Vagina (tissue), 2 donors: Measurements from ENCODE around the gene MVD. TPM values are rescaled to one million over a fixed set of nuclear protein-coding genes. Genes with fewer than 3 reads are reported as not detected.

Source experiments
- DNase-seq, 2 donors: peaks; one replicate each; pipeline ENCODE4 v3.0.0-alpha.2; 2017; ENCODE audit errors: extremely low spot score in 2 of 2
- H3K27ac ChIP-seq: fragments of 200-600 bp; sonication (generic); one replicate; pipeline ENCODE4 v1.5.1; 2019
- H3K27me3 ChIP-seq: fragments of 200-600 bp; sonication (generic); one replicate; pipeline ENCODE4 v1.5.1; 2019
- H3K36me3 ChIP-seq, 2 donors: fragments of 200-600 bp; sonication (generic); one replicate each; pipeline ENCODE4 v1.5.1; 2017 to 2019
- H3K4me1 ChIP-seq: fragments of 200-600 bp; sonication (generic); one replicate; pipeline ENCODE4 v1.5.1; 2019
- H3K4me3 ChIP-seq, 2 donors: fragments of 200-600 bp; sonication (generic); 1 replicate in 1 of 2; 2 replicates in 1 of 2; pipeline ENCODE4 v1.5.1; 2016 to 2019
- H3K9me3 ChIP-seq: fragments of 200-600 bp; sonication (generic); one replicate; pipeline ENCODE4 v1.5.1; 2019
- CTCF ChIP-seq, 3 experiments: fragments of 450-650 bp in 2 of 3; fragments of 200-600 bp in 1 of 3; sonication (generic) in 1 of 3; IDR thresholded peaks; one replicate each; pipeline ENCODE4 v1.5.1; 2017 to 2019; ENCODE audit warnings: antibody characterized with exemption in 3 of 3, mild to moderate bottlenecking in 2 of 3, moderate library complexity in 2 of 3
- POLR2A ChIP-seq, 2 donors: fragments of 450-650 bp; IDR thresholded peaks; one replicate each; pipeline ENCODE4 v1.6.1; 2017; ENCODE audit warnings: antibody characterized with exemption in 2 of 2, mild to moderate bottlenecking in 2 of 2, moderate library complexity in 2 of 2
- POLR2AphosphoS5 ChIP-seq, 2 donors: sonication (generic); formaldehyde crosslinking; IDR thresholded peaks; one replicate each; pipeline ENCODE4 v1.9.0; 2017; ENCODE audit warnings: antibody characterized with exemption in 2 of 2, mild to moderate bottlenecking in 2 of 2, low read depth in 1 of 2; ENCODE audit not compliant: insufficient read depth in 1 of 2
- intact Hi-C: fragments of 100-400 bp; cut with DNase I; formaldehyde crosslinking; loops from one replicate; pipeline ENCODE4 v1.15.1; 2023
- total RNA-seq: library from RNA; depleted of rRNA; stranded (reverse); fragments of >200 nt; gene quantifications from one replicate; pipeline ENCODE4 v1.2.3, GENCODE V29; 2016

The MVD gene
- total RNA-seq, 1 donor from 2014 or later = 33.1 TPM

GRCh38 chr16:88645941-88646340, 16.9 kb downstream of the MVD start:
- H3K9me3 ChIP-seq = no peaks in the 10 kb centered on the region
- peaks cover 18% of the 10 kb centered on the region for H3K4me1 ChIP-seq
- TF ChIP-seq POLR2A (IDR thresholded peaks at IDR 0.05) (no peak), POLR2AphosphoS5 (IDR thresholded peaks at IDR 0.05; ENCODE audit: insufficient read depth in 1 of 2, low read depth in 1 of 2) (no peak), CTCF (IDR thresholded peaks at IDR 0.05) (no peak)
- H3K4me3 ChIP-seq = no peak overlapping the region
- intact Hi-C loops = no loop called here
- H3K36me3 ChIP-seq = no peaks in the 10 kb centered on the region
- H3K27me3 ChIP-seq = no peaks in the 10 kb centered on the region
- no peak for DNase-seq
- no peak overlapping the region for H3K27ac ChIP-seq

GRCh38 chr16:88645455-88645854, 17.4 kb downstream of the MVD start:
- no peaks in the 10 kb centered on the region for H3K27me3 ChIP-seq
- no peak overlapping the region for H3K27ac ChIP-seq
- no peak for TF ChIP-seq POLR2A (IDR thresholded peaks at IDR 0.05)
- TF ChIP-seq CTCF (IDR thresholded peaks at IDR 0.05) = no peak
- TF ChIP-seq POLR2AphosphoS5 (IDR thresholded peaks at IDR 0.05; ENCODE audit: insufficient read depth in 1 of 2, low read depth in 1 of 2) = no peak
- H3K4me3 ChIP-seq = no peak overlapping the region
- no peak for DNase-seq
- intact Hi-C loops = no loop called here
- H3K36me3 ChIP-seq = no peaks in the 10 kb centered on the region
- peaks cover 14% of the 10 kb centered on the region for H3K4me1 ChIP-seq
- no peaks in the 10 kb centered on the region for H3K9me3 ChIP-seq

DNA sequence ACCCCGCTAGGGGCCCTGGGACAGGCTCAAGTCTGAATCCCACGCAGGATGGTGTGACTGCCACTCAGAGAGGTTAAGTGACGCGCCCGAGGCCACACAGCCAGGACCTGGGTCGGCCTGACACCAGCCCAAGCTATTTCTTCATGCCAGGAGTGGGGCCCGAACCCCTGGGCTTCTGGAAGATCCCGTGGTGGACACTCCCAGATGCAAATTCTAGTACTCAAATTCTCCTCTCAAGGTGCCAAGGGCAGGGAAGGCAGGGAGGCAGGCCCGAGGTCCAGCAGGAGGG, 19.3 kb downstream of the MVD start:
- H3K27me3 ChIP-seq = peaks cover 7% of the 10 kb centered on the region
- H3K36me3 ChIP-seq = no peaks in the 10 kb centered on the region
- no peak overlapping the region for H3K4me3 ChIP-seq
- TF ChIP-seq CTCF (IDR thresholded peaks at IDR 0.05) (no peak), POLR2AphosphoS5 (IDR thresholded peaks at IDR 0.05; ENCODE audit: insufficient read depth in 1 of 2, low read depth in 1 of 2) (no peak), POLR2A (IDR thresholded peaks at IDR 0.05) (no peak)
- no peak overlapping the region for H3K27ac ChIP-seq
- H3K4me1 ChIP-seq = no peaks in the 10 kb centered on the region
- no peaks in the 10 kb centered on the region for H3K9me3 ChIP-seq
- intact Hi-C loops = no loop called here
- no peak for DNase-seq

DNA sequence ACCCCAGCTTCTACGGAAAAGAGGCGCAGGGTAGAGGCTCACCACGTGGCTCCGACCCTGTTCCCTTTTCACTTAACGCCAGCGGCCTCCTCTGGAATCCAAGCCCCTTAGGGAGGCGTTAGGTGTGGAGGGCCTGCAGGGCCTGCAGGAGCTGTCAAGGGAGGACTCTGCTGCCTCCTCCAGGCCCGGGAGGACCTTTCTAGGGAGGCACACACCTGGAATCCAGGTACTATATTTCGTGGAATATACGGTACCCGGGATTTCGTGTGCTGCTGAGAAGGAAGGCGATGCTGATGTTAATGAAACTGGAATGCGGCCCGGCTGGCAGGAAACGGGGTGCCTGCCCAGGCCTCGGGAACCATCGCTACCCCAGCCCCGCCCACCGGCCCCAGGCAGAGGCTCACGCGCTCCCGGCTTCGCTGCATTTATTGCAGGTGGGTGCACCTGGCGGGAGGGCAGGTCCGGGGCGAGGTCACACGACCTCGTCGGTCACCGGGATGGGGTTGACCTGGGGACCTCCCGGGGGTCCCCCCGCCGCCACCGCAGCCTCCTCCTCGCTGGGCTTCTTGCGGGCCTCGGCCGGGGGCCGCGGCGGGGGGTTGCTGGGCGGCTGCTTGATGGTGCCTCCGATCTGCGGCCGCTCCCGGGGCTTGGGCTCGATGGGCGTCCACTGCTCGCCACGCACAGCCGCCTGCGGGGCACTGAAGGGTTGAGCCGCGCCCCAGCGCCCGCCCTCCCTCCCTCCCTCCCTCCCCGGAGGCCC, 19.8 kb downstream of the MVD start:
- no peaks in the 10 kb centered on the region for H3K36me3 ChIP-seq
- intact Hi-C loops = no loop called here
- H3K9me3 ChIP-seq = no peaks in the 10 kb centered on the region
- no peak for TF ChIP-seq POLR2AphosphoS5 (IDR thresholded peaks at IDR 0.05; ENCODE audit: insufficient read depth in 1 of 2, low read depth in 1 of 2)
- no peak for TF ChIP-seq CTCF (IDR thresholded peaks at IDR 0.05)
- TF ChIP-seq POLR2A (IDR thresholded peaks at IDR 0.05) = no peak
- H3K4me1 ChIP-seq = no peaks in the 10 kb centered on the region
- no peak overlapping the region for H3K27ac ChIP-seq
- H3K4me3 ChIP-seq = no peak overlapping the region
- no peak for DNase-seq
- H3K27me3 ChIP-seq = peaks cover 7% of the 10 kb centered on the region

DNA sequence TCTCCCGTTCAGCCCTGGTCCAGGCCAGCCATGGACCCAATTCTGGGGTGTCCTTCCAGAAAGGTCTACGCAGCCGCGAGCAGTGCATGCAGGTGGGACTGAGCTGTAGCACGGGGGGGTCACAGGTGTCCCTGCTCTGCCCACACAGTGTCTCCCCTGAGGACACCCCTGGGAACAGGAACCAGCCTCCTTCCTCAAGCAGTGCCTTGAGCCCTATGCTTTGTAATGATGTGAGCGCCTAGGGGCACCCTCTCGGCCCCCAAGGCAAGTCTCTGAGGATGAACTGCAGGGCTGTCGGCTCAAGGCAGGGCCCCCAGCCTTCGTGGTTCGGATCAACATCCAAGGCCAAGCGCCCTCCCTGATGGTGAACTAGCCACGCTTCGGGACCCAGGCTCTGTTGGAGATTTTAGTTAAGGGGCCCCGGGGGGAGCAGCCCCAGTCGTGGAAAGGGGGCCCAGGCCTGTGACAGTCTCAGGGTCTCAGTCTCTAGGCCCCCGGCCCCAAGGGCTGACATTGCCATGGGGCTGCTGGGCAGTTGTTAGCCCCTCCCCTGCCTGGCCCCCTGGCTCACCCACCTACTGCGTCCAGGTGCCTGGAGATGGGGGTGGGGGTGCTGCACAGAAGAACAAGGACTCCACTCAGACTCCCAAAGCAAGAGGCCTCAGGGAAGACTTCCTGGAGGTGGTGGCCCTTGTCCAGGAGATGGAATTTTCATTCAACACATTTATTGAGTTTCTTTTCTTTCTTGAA, 22.2 kb downstream of the MVD start:
- Histone ChIP-seq H3K4me3 (no peak overlapping the region), H3K27ac (no peak overlapping the region), H3K27me3 (peaks cover 12% of the 10 kb centered on the region), H3K36me3 (no peaks in the 10 kb centered on the region), H3K4me1 (no peaks in the 10 kb centered on the region), H3K9me3 (no peaks in the 10 kb centered on the region)
- DNase-seq = no peak
- no peak for TF ChIP-seq POLR2AphosphoS5 (IDR thresholded peaks at IDR 0.05; ENCODE audit: insufficient read depth in 1 of 2, low read depth in 1 of 2)
- TF ChIP-seq POLR2A (IDR thresholded peaks at IDR 0.05) = no peak
- no peak for TF ChIP-seq CTCF (IDR thresholded peaks at IDR 0.05)
- intact Hi-C loops = no loop called here
